ENCODE measurements around the gene WWC2.

The WWC2 gene

GRCh38 chr4:183098723-183099536, at the start of gene WWC2:
Gene WWC2, plus strand, starts transcription at chr4:183099257. Its CDS starts 235 bp downstream, at chr4:183099492.
- peak; percentile 24 for DNase-seq

- no peak for DNase-seq
Observed at GRCh38 chr4:183053681-183054080, 45.4 kb upstream of the WWC2 start.

- no peak for DNase-seq
Observed at GRCh38 chr4:183057255-183057654, 41.8 kb upstream of the WWC2 start.

GRCh38 chr4:183059797-183060196, 39.3 kb upstream of the WWC2 start:
- no peak for DNase-seq

GRCh38 chr4:183068502-183068901, 30.6 kb upstream of the WWC2 start:
- no peak for DNase-seq

GRCh38 chr4:183071222-183071621, 27.8 kb upstream of the WWC2 start:
- DNase-seq, result no peak

- no peak for DNase-seq
Observed at GRCh38 chr4:183072176-183072575, 26.9 kb upstream of the WWC2 start.

- no peak for DNase-seq
Observed at GRCh38 chr4:183073838-183074145, 25.3 kb upstream of the WWC2 start.

- no peak for DNase-seq
Observed at GRCh38 chr4:183074288-183074990, 24.6 kb upstream of the WWC2 start.

GRCh38 chr4:183078634-183079033, 20.4 kb upstream of the WWC2 start:
- DNase-seq, result no peak

- DNase-seq, result no peak
Observed at GRCh38 chr4:183080372-183081115, 18.5 kb upstream of the WWC2 start.

GRCh38 chr4:183081116-183081469, 18.0 kb upstream of the WWC2 start:
- no peak for DNase-seq

GRCh38 chr4:183082053-183082452, 17.0 kb upstream of the WWC2 start:
- DNase-seq, result no peak

GRCh38 chr4:183094393-183095198, 4.5 kb upstream of the WWC2 start:
- no peak for DNase-seq

- DNase-seq, result no peak
Observed at GRCh38 chr4:183095199-183095512, 3.9 kb upstream of the WWC2 start.

- DNase-seq, result no peak
Observed at GRCh38 chr4:183096276-183096965, 2.6 kb upstream of the WWC2 start.

GRCh38 chr4:183097231-183098018, 1.6 kb upstream of the WWC2 start:
- DNase-seq, result no peak

- DNase-seq, result peak; percentile 1
Observed at GRCh38 chr4:183098019-183098722, 886 bp upstream of the WWC2 start.

- DNase-seq, result no peak
Observed at GRCh38 chr4:183099537-183100297, 660 bp downstream of the WWC2 start.

- no peak for DNase-seq
Observed at GRCh38 chr4:183100298-183100599, 1.2 kb downstream of the WWC2 start.

GRCh38 chr4:183100827-183101226, 1.8 kb downstream of the WWC2 start:
- no peak for DNase-seq

All from activated CD4-positive, alpha-beta T cell treated with anti-CD3 and anti-CD28 coated beads, Interleukin-2, amount 50 U/mL, for 16 hours (primary cell).